HuH-7.5 (cell line): Measurements from ENCODE around the gene LYPLA2.
A peak's percentile ranks its signal among the peaks of the same experiment; 100 is the strongest.

ENCODE experiments used
- DNase-seq: peaks from one replicate; pipeline ENCODE4 v3.0.0; 2011; ENCODE audit warnings: low spot score

LYPLA2 gene

DNA sequence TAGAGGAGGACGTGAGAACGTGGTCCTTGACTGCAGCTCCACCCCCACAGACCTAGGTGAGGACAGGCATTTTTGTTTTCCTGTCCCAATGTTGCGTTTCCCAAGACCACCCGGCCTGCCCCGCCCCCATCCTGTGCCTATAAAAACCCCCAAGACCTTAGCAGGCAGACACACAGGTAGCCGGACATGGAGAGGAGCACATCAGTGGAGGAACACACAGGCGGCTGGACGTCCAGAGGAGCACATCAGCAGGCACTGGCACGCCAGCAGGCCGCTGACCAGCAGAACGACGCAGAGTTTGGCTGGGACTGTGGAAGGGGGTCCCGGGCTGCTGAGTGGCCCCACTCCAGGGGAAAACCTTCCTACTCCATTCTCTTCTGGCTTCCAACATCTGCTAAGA is 47.0 kb downstream of the LYPLA2 start:
- no peak for DNase-seq

DNA sequence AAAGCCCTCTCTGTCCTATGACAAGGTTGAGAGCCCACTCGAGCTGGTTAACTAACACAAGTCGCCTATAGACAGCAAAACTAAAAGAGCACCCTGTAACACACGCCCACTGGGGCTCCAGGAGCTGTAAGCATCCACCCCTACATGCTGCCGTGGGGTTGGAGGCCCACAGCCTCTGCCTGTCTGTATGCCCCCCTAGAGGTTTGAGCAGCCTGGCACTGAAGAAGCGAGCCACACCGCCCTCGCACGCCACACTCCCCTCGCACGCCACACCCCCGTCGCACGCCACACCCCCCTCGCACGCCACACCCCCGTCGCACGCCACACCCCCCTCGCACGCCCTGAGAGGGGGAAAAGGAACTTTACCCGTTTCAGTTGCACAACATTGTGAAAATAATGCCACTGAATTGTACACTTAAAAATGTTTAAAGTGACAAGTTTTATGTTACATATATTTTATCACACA is 47.5 kb downstream of the LYPLA2 start:
- DNase-seq = peak; percentile 51

DNA sequence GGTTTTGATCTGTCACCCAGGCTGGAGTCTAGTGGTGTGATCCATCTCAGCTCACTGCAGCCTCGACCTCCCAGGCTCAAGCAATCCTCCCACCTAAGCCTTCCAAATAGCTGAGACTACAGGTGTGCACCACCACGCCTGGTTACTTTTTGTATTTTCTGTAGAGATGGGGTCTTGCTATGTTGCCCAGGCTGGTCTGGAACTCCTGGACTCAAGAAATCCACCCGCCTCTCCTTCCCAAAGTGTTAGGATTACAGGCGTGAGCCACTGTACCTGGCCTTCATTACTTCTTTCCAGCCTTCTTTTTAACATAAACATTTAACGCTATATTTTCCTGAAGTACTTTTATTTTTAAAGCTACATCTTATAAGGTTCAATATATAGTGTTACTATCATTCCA is 52.7 kb downstream of the LYPLA2 start:
- DNase-seq = no peak
